ENCODE data around the gene ATG14. TPM values are rescaled to one million over a fixed set of nuclear protein-coding genes. Genes with fewer than 3 reads are reported as not detected.

The ATG14 gene
- total RNA-seq, 1 donor from 2014 or later, result 11.4 TPM

GRCh38 chr14:55324812-55325211 lies 86.8 kb downstream of the ATG14 start:
- H3K9me3 Mint-ChIP-seq, result no peaks in the 10 kb centered on the region
- no peak overlapping the region for H3K27ac Mint-ChIP-seq
- peaks cover 8% of the 10 kb centered on the region for H3K36me3 Mint-ChIP-seq
- no peaks in the 10 kb centered on the region for H3K27me3 Mint-ChIP-seq
- H3K4me1 Mint-ChIP-seq (ENCODE audit: unreplicated experiment), result peaks cover 23% of the 10 kb centered on the region
- no peak overlapping the region for H3K4me3 Mint-ChIP-seq
- DNase-seq (ENCODE audit: extremely low spot score, unreplicated experiment), result no peak
- no peak for TF ChIP-seq CTCF (conservative IDR thresholded peaks at IDR 0.05)

- Mint-ChIP-seq H3K27ac (no peak overlapping the region), H3K4me1 (ENCODE audit: unreplicated experiment) (peaks cover 17% of the 10 kb centered on the region), H3K9me3 (peaks cover 1% of the 10 kb centered on the region), H3K27me3 (no peaks in the 10 kb centered on the region), H3K4me3 (no peak overlapping the region), H3K36me3 (peaks cover 9% of the 10 kb centered on the region)
- DNase-seq (ENCODE audit: extremely low spot score, unreplicated experiment), result no peak
- TF ChIP-seq CTCF (conservative IDR thresholded peaks at IDR 0.05), result no peak
Observed at GRCh38 chr14:55323910-55324309, 87.7 kb downstream of the ATG14 start.

GRCh38 chr14:55318694-55319093 lies 92.9 kb downstream of the ATG14 start:
- H3K9me3 Mint-ChIP-seq, result peaks cover 4% of the 10 kb centered on the region
- no peak for TF ChIP-seq CTCF (conservative IDR thresholded peaks at IDR 0.05)
- no peak for DNase-seq (ENCODE audit: extremely low spot score, unreplicated experiment)
- H3K27ac Mint-ChIP-seq, result no peak overlapping the region
- H3K36me3 Mint-ChIP-seq, result peaks cover 20% of the 10 kb centered on the region
- H3K4me1 Mint-ChIP-seq (ENCODE audit: unreplicated experiment), result peaks cover 6% of the 10 kb centered on the region
- no peak overlapping the region for H3K4me3 Mint-ChIP-seq
- no peaks in the 10 kb centered on the region for H3K27me3 Mint-ChIP-seq

- TF ChIP-seq CTCF (conservative IDR thresholded peaks at IDR 0.05), result no peak
- peak overlapping the region; percentile 52 for H3K27ac Mint-ChIP-seq
- peaks cover 11% of the 10 kb centered on the region for H3K9me3 Mint-ChIP-seq
- peak overlapping the region; percentile 40 for H3K4me3 Mint-ChIP-seq
- H3K4me1 Mint-ChIP-seq (ENCODE audit: unreplicated experiment), result peaks cover 6% of the 10 kb centered on the region
- H3K36me3 Mint-ChIP-seq, result peaks cover 29% of the 10 kb centered on the region
- DNase-seq (ENCODE audit: extremely low spot score, unreplicated experiment), result no peak
- no peaks in the 10 kb centered on the region for H3K27me3 Mint-ChIP-seq
Observed at GRCh38 chr14:55317542-55318306, 93.9 kb downstream of the ATG14 start.

GRCh38 chr14:55316564-55316963 lies 95.1 kb downstream of the ATG14 start:
- peaks cover 6% of the 10 kb centered on the region for H3K4me1 Mint-ChIP-seq (ENCODE audit: unreplicated experiment)
- no peak for DNase-seq (ENCODE audit: extremely low spot score, unreplicated experiment)
- H3K36me3 Mint-ChIP-seq, result peaks cover 29% of the 10 kb centered on the region
- H3K4me3 Mint-ChIP-seq, result peak overlapping the region; percentile 9
- H3K9me3 Mint-ChIP-seq, result peaks cover 11% of the 10 kb centered on the region
- no peaks in the 10 kb centered on the region for H3K27me3 Mint-ChIP-seq
- no peak for TF ChIP-seq CTCF (conservative IDR thresholded peaks at IDR 0.05)
- H3K27ac Mint-ChIP-seq, result peak overlapping the region; percentile 85

Other genes starting within 250 kb of the ATG14 start
- 18.8 and 58.8 TPM in 2 replicates for gene DLGAP5, start 220.2 kb downstream of the ATG14 start, total RNA-seq (ENCODE audit: low replicate concordance)
- gene FBXO34, start 140.4 kb downstream of the ATG14 start, total RNA-seq (ENCODE audit: low replicate concordance), result 25.2 and 37.2 TPM in 2 replicates
- not detected in 2 replicates for gene TBPL2, start 28.8 kb upstream of the ATG14 start, total RNA-seq (ENCODE audit: low replicate concordance)
- 103 and 105 TPM in 2 replicates for gene KTN1, start 168.4 kb upstream of the ATG14 start, total RNA-seq (ENCODE audit: low replicate concordance)